ENCODE data around the gene ROR2. TPM values are rescaled to one million over a fixed set of nuclear protein-coding genes. Genes with fewer than 3 reads are reported as not detected.

ROR2 gene
- polyA plus RNA-seq, 4 donors, result 0.54 to 5.6 (median 3.2) TPM; not detected in 1

GRCh38 chr9:91849694-91850093 is 100.3 kb downstream of the ROR2 start:
- H3K27me3 ChIP-seq (ENCODE audit: control insufficient read depth in 3 of 3, insufficient read depth in 3 of 3, low read length in 3 of 3), result no peaks in the 10 kb centered on the region
- H3K36me3 ChIP-seq (ENCODE audit: control insufficient read depth in 3 of 3, insufficient read depth in 2 of 3, low read depth in 1 of 3, low read length in 3 of 3), result peaks cover 0 to 6% (median 0%) of the 10 kb centered on the region in 3 donors
- FAIRE-seq (no peak), DNase-seq (no peak)
- no peaks in the 10 kb centered on the region for H3K9me3 ChIP-seq (ENCODE audit: control insufficient read depth in 2 of 2, insufficient read depth in 1 of 2, low read depth in 1 of 2, low read length in 1 of 2)
- 90 to 96% (median 95%) methylated on average over 3 of the region's 3 CpGs for WGBS, 3 donors
- H3K4me1 ChIP-seq (ENCODE audit: control insufficient read depth in 3 of 3, insufficient read depth in 2 of 3, low read depth in 1 of 3, low read length in 2 of 3), result no peaks in the 10 kb centered on the region
- no peak overlapping the region for H3K27ac ChIP-seq (ENCODE audit: low read depth in 1 of 3, low read length in 2 of 3)
- no peak overlapping the region for H3K4me3 ChIP-seq (ENCODE audit: low read depth in 1 of 3, low read length in 3 of 3)

GRCh38 chr9:91848146-91848545 is 101.9 kb downstream of the ROR2 start:
- peaks cover 0 to 9% (median 0%) of the 10 kb centered on the region in 3 donors for H3K4me1 ChIP-seq (ENCODE audit: control insufficient read depth in 3 of 3, insufficient read depth in 2 of 3, low read depth in 1 of 3, low read length in 2 of 3)
- H3K4me3 ChIP-seq (ENCODE audit: low read depth in 1 of 3, low read length in 3 of 3), result no peak overlapping the region
- H3K27me3 ChIP-seq (ENCODE audit: control insufficient read depth in 3 of 3, insufficient read depth in 3 of 3, low read length in 3 of 3), result no peaks in the 10 kb centered on the region
- 83 to 86% (median 84%) methylated on average over 6 of the region's 6 CpGs for WGBS, 3 donors
- FAIRE-seq, result no peak
- H3K9me3 ChIP-seq (ENCODE audit: control insufficient read depth in 2 of 2, insufficient read depth in 1 of 2, low read depth in 1 of 2, low read length in 1 of 2), result no peaks in the 10 kb centered on the region
- H3K27ac ChIP-seq (ENCODE audit: low read depth in 1 of 3, low read length in 2 of 3), result no peak overlapping the region
- peaks cover 0 to 5% (median 0%) of the 10 kb centered on the region in 3 donors for H3K36me3 ChIP-seq (ENCODE audit: control insufficient read depth in 3 of 3, insufficient read depth in 2 of 3, low read depth in 1 of 3, low read length in 3 of 3)
- DNase-seq, result no peak

- H3K27me3 ChIP-seq (ENCODE audit: control insufficient read depth in 3 of 3, insufficient read depth in 3 of 3, low read length in 3 of 3), result no peaks in the 10 kb centered on the region
- WGBS, 3 donors, result 52 to 76% (median 60%) methylated on average over 11 to 13 of the region's 13 CpGs
- no peak for DNase-seq
- no peak overlapping the region for H3K4me3 ChIP-seq (ENCODE audit: low read depth in 1 of 3, low read length in 3 of 3)
- no peaks in the 10 kb centered on the region for H3K9me3 ChIP-seq (ENCODE audit: control insufficient read depth in 2 of 2, insufficient read depth in 1 of 2, low read depth in 1 of 2, low read length in 1 of 2)
- no peak for FAIRE-seq
- peaks cover 0 to 5% (median 0%) of the 10 kb centered on the region in 3 donors for H3K36me3 ChIP-seq (ENCODE audit: control insufficient read depth in 3 of 3, insufficient read depth in 2 of 3, low read depth in 1 of 3, low read length in 3 of 3)
- no peak overlapping the region for H3K27ac ChIP-seq (ENCODE audit: low read depth in 1 of 3, low read length in 2 of 3)
- peaks cover 0 to 9% (median 0%) of the 10 kb centered on the region in 3 donors for H3K4me1 ChIP-seq (ENCODE audit: control insufficient read depth in 3 of 3, insufficient read depth in 2 of 3, low read depth in 1 of 3, low read length in 2 of 3)
These were observed 102.4 kb downstream of the ROR2 start for GRCh38 chr9:91847581-91848091.

GRCh38 chr9:91845879-91846278 is 104.1 kb downstream of the ROR2 start:
- no peaks in the 10 kb centered on the region for H3K9me3 ChIP-seq (ENCODE audit: control insufficient read depth in 2 of 2, insufficient read depth in 1 of 2, low read depth in 1 of 2, low read length in 1 of 2)
- H3K27ac ChIP-seq (ENCODE audit: low read depth in 1 of 3, low read length in 2 of 3), result no peak overlapping the region
- peaks cover 0 to 9% (median 0%) of the 10 kb centered on the region in 3 donors for H3K4me1 ChIP-seq (ENCODE audit: control insufficient read depth in 3 of 3, insufficient read depth in 2 of 3, low read depth in 1 of 3, low read length in 2 of 3)
- 85 to 90% (median 89%) methylated on average over 6 of the region's 6 CpGs for WGBS, 3 donors
- no peaks in the 10 kb centered on the region for H3K27me3 ChIP-seq (ENCODE audit: control insufficient read depth in 3 of 3, insufficient read depth in 3 of 3, low read length in 3 of 3)
- H3K36me3 ChIP-seq (ENCODE audit: control insufficient read depth in 3 of 3, insufficient read depth in 2 of 3, low read depth in 1 of 3, low read length in 3 of 3), result peaks cover 0 to 5% (median 0%) of the 10 kb centered on the region in 3 donors
- H3K4me3 ChIP-seq (ENCODE audit: low read depth in 1 of 3, low read length in 3 of 3), result no peak overlapping the region
- DNase-seq, result no peak
- no peak for FAIRE-seq

GRCh38 chr9:91844701-91845291 is 105.2 kb downstream of the ROR2 start:
- FAIRE-seq, result no peak
- peaks cover 0 to 9% (median 0%) of the 10 kb centered on the region in 3 donors for H3K4me1 ChIP-seq (ENCODE audit: control insufficient read depth in 3 of 3, insufficient read depth in 2 of 3, low read depth in 1 of 3, low read length in 2 of 3)
- no peaks in the 10 kb centered on the region for H3K9me3 ChIP-seq (ENCODE audit: control insufficient read depth in 2 of 2, insufficient read depth in 1 of 2, low read depth in 1 of 2, low read length in 1 of 2)
- WGBS, 3 donors, result 70 to 81% (median 80%) methylated on average over 12 of the region's 12 CpGs
- H3K27ac ChIP-seq (ENCODE audit: low read depth in 1 of 3, low read length in 2 of 3), result peak overlapping the region in 1 of 3 donors; percentile 28
- peaks cover 0 to 2% (median 0%) of the 10 kb centered on the region in 3 donors for H3K36me3 ChIP-seq (ENCODE audit: control insufficient read depth in 3 of 3, insufficient read depth in 2 of 3, low read depth in 1 of 3, low read length in 3 of 3)
- H3K27me3 ChIP-seq (ENCODE audit: control insufficient read depth in 3 of 3, insufficient read depth in 3 of 3, low read length in 3 of 3), result no peaks in the 10 kb centered on the region
- no peak for DNase-seq
- no peak overlapping the region for H3K4me3 ChIP-seq (ENCODE audit: low read depth in 1 of 3, low read length in 3 of 3)

DNA sequence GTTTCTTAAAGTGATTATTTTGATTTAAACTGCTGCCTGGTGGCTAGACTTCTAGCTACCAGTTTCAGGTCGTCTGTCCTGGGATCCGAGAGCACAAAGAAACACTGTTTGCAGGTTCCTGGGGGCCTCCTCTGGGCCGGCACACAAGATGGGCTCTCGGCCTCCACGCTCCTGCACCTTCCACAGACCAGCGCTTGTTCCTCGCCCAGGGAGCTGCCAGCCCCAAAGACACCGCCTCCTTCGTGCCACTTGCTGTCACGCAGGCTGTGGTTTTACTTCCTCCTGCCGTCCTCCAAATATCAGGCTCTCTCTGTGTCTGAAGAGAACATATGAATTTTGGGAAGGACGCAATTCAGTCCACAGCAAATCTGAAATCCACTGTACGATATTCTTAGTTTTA is 105.8 kb downstream of the ROR2 start:
- H3K36me3 ChIP-seq (ENCODE audit: control insufficient read depth in 3 of 3, insufficient read depth in 2 of 3, low read depth in 1 of 3, low read length in 3 of 3), result peaks cover 0 to 2% (median 0%) of the 10 kb centered on the region in 3 donors
- DNase-seq, result no peak
- H3K27me3 ChIP-seq (ENCODE audit: control insufficient read depth in 3 of 3, insufficient read depth in 3 of 3, low read length in 3 of 3), result no peaks in the 10 kb centered on the region
- no peaks in the 10 kb centered on the region for H3K9me3 ChIP-seq (ENCODE audit: control insufficient read depth in 2 of 2, insufficient read depth in 1 of 2, low read depth in 1 of 2, low read length in 1 of 2)
- peaks cover 0 to 9% (median 0%) of the 10 kb centered on the region in 3 donors for H3K4me1 ChIP-seq (ENCODE audit: control insufficient read depth in 3 of 3, insufficient read depth in 2 of 3, low read depth in 1 of 3, low read length in 2 of 3)
- no peak for FAIRE-seq
- peak overlapping the region in 1 of 3 donors; percentile 28 for H3K27ac ChIP-seq (ENCODE audit: low read depth in 1 of 3, low read length in 2 of 3)
- H3K4me3 ChIP-seq (ENCODE audit: low read depth in 1 of 3, low read length in 3 of 3), result no peak overlapping the region
- WGBS, 3 donors, result 57 to 77% (median 67%) methylated on average over 13 of the region's 13 CpGs

- peak in 1 of 2 donors; percentile 13 for DNase-seq
- H3K27ac ChIP-seq (ENCODE audit: low read depth in 1 of 3, low read length in 2 of 3), result no peak overlapping the region
- H3K4me3 ChIP-seq (ENCODE audit: low read depth in 1 of 3, low read length in 3 of 3), result no peak overlapping the region
These were observed 106.3 kb downstream of the ROR2 start for GRCh38 chr9:91843623-91844148.

GRCh38 chr9:91843093-91843492 is 106.9 kb downstream of the ROR2 start:
- H3K9me3 ChIP-seq (ENCODE audit: control insufficient read depth in 2 of 2, insufficient read depth in 1 of 2, low read depth in 1 of 2, low read length in 1 of 2), result no peaks in the 10 kb centered on the region
- 76 to 83% (median 80%) methylated on average over 7 of the region's 7 CpGs for WGBS, 3 donors

More at GRCh38 chr9:91843623-91844148, 106.3 kb downstream of the ROR2 start:
- peaks cover 0 to 11% (median 0%) of the 10 kb centered on the region in 3 donors for H3K4me1 ChIP-seq (ENCODE audit: control insufficient read depth in 3 of 3, insufficient read depth in 2 of 3, low read depth in 1 of 3, low read length in 2 of 3)
- H3K27me3 ChIP-seq (ENCODE audit: control insufficient read depth in 3 of 3, insufficient read depth in 3 of 3, low read length in 3 of 3), result no peaks in the 10 kb centered on the region
- no peaks in the 10 kb centered on the region for H3K9me3 ChIP-seq (ENCODE audit: control insufficient read depth in 2 of 2, insufficient read depth in 1 of 2, low read depth in 1 of 2, low read length in 1 of 2)
- H3K36me3 ChIP-seq (ENCODE audit: control insufficient read depth in 3 of 3, insufficient read depth in 2 of 3, low read depth in 1 of 3, low read length in 3 of 3), result peaks cover 0 to 2% (median 0%) of the 10 kb centered on the region in 3 donors
- no peak for FAIRE-seq
- 39 to 64% (median 53%) methylated on average over 15 of the region's 15 CpGs for WGBS, 3 donors

More at GRCh38 chr9:91843093-91843492, 106.9 kb downstream of the ROR2 start:
- Histone ChIP-seq H3K4me1 (ENCODE audit: control insufficient read depth in 3 of 3, insufficient read depth in 2 of 3, low read depth in 1 of 3, low read length in 2 of 3) (peaks cover 0 to 17% (median 2%) of the 10 kb centered on the region in 3 donors), H3K27me3 (ENCODE audit: control insufficient read depth in 3 of 3, insufficient read depth in 3 of 3, low read length in 3 of 3) (no peaks in the 10 kb centered on the region), H3K4me3 (ENCODE audit: low read depth in 1 of 3, low read length in 3 of 3) (no peak overlapping the region), H3K27ac (ENCODE audit: low read depth in 1 of 3, low read length in 2 of 3) (no peak overlapping the region), H3K36me3 (ENCODE audit: control insufficient read depth in 3 of 3, insufficient read depth in 2 of 3, low read depth in 1 of 3, low read length in 3 of 3) (peaks cover 0 to 2% (median 0%) of the 10 kb centered on the region in 3 donors)
- DNase-seq, result no peak
- FAIRE-seq, result no peak

All from small intestine (tissue), 7 donors.